HepG2 (cell line): ENCODE results near the gene NGF. TPM values are rescaled to one million over a fixed set of nuclear protein-coding genes. Genes with fewer than 3 reads are reported as not detected.

Experiments
- ATAC-seq: fragments of 200-7000 bp; cut with Tn5 transposase; 3 replicates; pipeline ENCODE4 v1.9.1; 2020; ENCODE audit warnings: mild to moderate bottlenecking, moderate library complexity
- BruUV-seq: library from RNA; stranded (reverse); fragments of 400-500 nt; replicated peaks from 2 replicates; lab custom pipeline; 2021; lab: Mats Ljungman, UMichigan
- CTCF ChIA-PET: fragments of 300-600 bp; formaldehyde crosslinking; extraction: SDS; loops from one replicate; lab custom pipeline; 2021; ENCODE audit warnings: low total read pairs, inconsistent platforms, low intra/inter-chr PET ratio; lab: Yijun Ruan, JAX
- POLR2A ChIA-PET: fragments of 350-600 bp; sonication (Branson Sonifier 250); formaldehyde crosslinking; loops from one replicate; lab custom pipeline; 2020; ENCODE audit warnings: antibody characterized with exemption, inconsistent platforms; lab: Yijun Ruan, JAX
- DNase-seq: peaks from one replicate; pipeline ENCODE4 v3.0.0-alpha.2; 2015; ENCODE audit warnings: low spot score
- FAIRE-seq: peaks from 3 replicates; lab custom pipeline; 2011; peaks lifted over from hg19 to GRCh38; lab: Jason Lieb, UNC
- H2AFZ ChIP-seq: one replicate; pipeline ENCODE4 v1.6.1; 2011; ENCODE audit warnings: low read length, inconsistent platforms
- H3K27ac ChIP-seq: fragments of 300-600 bp; 3 replicates; pipeline ENCODE4 v1.8.0; 2011; ENCODE audit warnings: mixed run types, mild to moderate bottlenecking, mixed read lengths, low read length, inconsistent platforms; ENCODE audit not compliant: insufficient read depth; ENCODE audit errors: extremely low read length
- H3K27me3 ChIP-seq, 2 experiments: fragments of 200-600 bp in 1 of 2; 2 replicates in 1 of 2; 3 replicates in 1 of 2; pipeline versions ENCODE4 v1.6.0 to v1.8.0; 2011; ENCODE audit warnings: low read length in 2 of 2, mild to moderate bottlenecking in 2 of 2, moderate library complexity in 2 of 2, inconsistent platforms in 1 of 2; ENCODE audit not compliant: insufficient read depth in 2 of 2, control insufficient read depth in 1 of 2
- H3K36me3 ChIP-seq, 2 experiments: fragments of 200-600 bp in 1 of 2; replicated peaks in 1 of 2; 2 replicates in 1 of 2; 3 replicates in 1 of 2; pipeline versions ENCODE4 v1.5.1 to v1.8.0; 2011; ENCODE audit warnings: low read length in 2 of 2, inconsistent platforms in 1 of 2; ENCODE audit not compliant: insufficient read depth in 2 of 2, control insufficient read depth in 1 of 2
- H3K4me1 ChIP-seq: 2 replicates; pipeline ENCODE4 v1.5.1; 2012; ENCODE audit warnings: low read length, inconsistent platforms; ENCODE audit not compliant: insufficient read depth
- H3K4me2 ChIP-seq: 2 replicates; pipeline ENCODE4 v1.6.0; 2011; ENCODE audit warnings: low read depth, low read length, inconsistent platforms
- H3K4me3 ChIP-seq, 3 experiments: fragments of 200-600 bp in 1 of 3; sonication (generic), shearing (Covaris generic) in 1 of 3; replicated peaks in 1 of 3; 2 replicates each; pipeline ENCODE4 v1.5.1; 2011 to 2016; ENCODE audit warnings: low read length in 3 of 3, inconsistent platforms in 2 of 3, low read depth in 2 of 3, mild to moderate bottlenecking in 2 of 3, control low read depth in 1 of 3, mixed read lengths in 1 of 3; ENCODE audit not compliant: insufficient read depth in 1 of 3
- H3K79me2 ChIP-seq: one replicate; pipeline ENCODE4 v1.6.1; 2011; ENCODE audit warnings: low read length, inconsistent platforms; ENCODE audit not compliant: insufficient read depth
- H3K9ac ChIP-seq: 2 replicates; pipeline ENCODE4 v1.6.0; 2011; ENCODE audit warnings: mild to moderate bottlenecking, low read depth, low read length, inconsistent platforms; ENCODE audit not compliant: insufficient read depth
- H3K9me3 ChIP-seq: 2 replicates; pipeline ENCODE4 v1.5.1; 2012; ENCODE audit warnings: mild to moderate bottlenecking, low read length
- H4K20me1 ChIP-seq: 2 replicates; pipeline ENCODE4 v1.6.0; 2011; ENCODE audit warnings: inconsistent platforms, mild to moderate bottlenecking, low read length, moderate library complexity; ENCODE audit not compliant: insufficient read depth
- CBFB ChIP-seq: sonication (generic); formaldehyde crosslinking; IDR thresholded peaks from 2 replicates; pipeline ENCODE4 v1.4.0; 2020; ENCODE audit warnings: missing genetic modification reagents
- DZIP1 ChIP-seq: sonication (generic); formaldehyde crosslinking; IDR thresholded peaks from 2 replicates; pipeline ENCODE4 v1.5.0; 2020; ENCODE audit warnings: mild to moderate bottlenecking, missing genetic modification reagents
- E2F2 ChIP-seq: sonication (generic); formaldehyde crosslinking; IDR thresholded peaks from 2 replicates; pipeline ENCODE4 v1.4.0; 2020; ENCODE audit warnings: missing genetic modification reagents, borderline replicate concordance
- GTF3A ChIP-seq: sonication (generic); formaldehyde crosslinking; conservative IDR thresholded peaks from 2 replicates; pipeline ENCODE4 v1.4.0; 2020; ENCODE audit warnings: mild to moderate bottlenecking, missing genetic modification reagents
- IKZF1 ChIP-seq: fragments of 450-650 bp; IDR thresholded peaks from 2 replicates; pipeline ENCODE4 v1.7.1; 2016
- KDM1A ChIP-seq: IDR thresholded peaks from 2 replicates; pipeline ENCODE4 v1.6.1; 2016; ENCODE audit warnings: missing compliant biosample characterization
- NCOA2 ChIP-seq: sonication (generic); formaldehyde crosslinking; IDR thresholded peaks from 2 replicates; pipeline ENCODE4 v1.8.0; 2022; ENCODE audit warnings: inconsistent platforms
- POLR2A ChIP-seq, 2 experiments: IDR thresholded peaks; 2 replicates each; pipeline ENCODE4 v1.6.1; 2011; ENCODE audit warnings: low read depth in 2 of 2, low read length in 2 of 2, mild to moderate bottlenecking in 1 of 2, moderate library complexity in 1 of 2; ENCODE audit not compliant: insufficient read depth in 1 of 2
- POLR2AphosphoS5 ChIP-seq: IDR thresholded peaks from 2 replicates; pipeline ENCODE4 v1.6.1; 2012; ENCODE audit warnings: low read depth, low read length
- RBM39 ChIP-seq: fragments of 200-400 bp; formaldehyde crosslinking; IDR thresholded peaks from one replicate; pipeline ENCODE4 v1.6.1; 2018; ENCODE audit warnings: antibody characterized with exemption, mild to moderate bottlenecking, low read depth, low read length; ENCODE audit not compliant: poor library complexity, severe bottlenecking
- SALL1 ChIP-seq: sonication (generic); formaldehyde crosslinking; IDR thresholded peaks from 2 replicates; pipeline ENCODE4 v1.8.0; 2022; ENCODE audit warnings: mild to moderate bottlenecking, missing genetic modification reagents
- TFDP2 ChIP-seq: sonication (generic); formaldehyde crosslinking; IDR thresholded peaks from 2 replicates; pipeline ENCODE4 v1.4.0; 2020; ENCODE audit warnings: missing genetic modification reagents
- ZHX1 ChIP-seq: sonication (generic); formaldehyde crosslinking; IDR thresholded peaks from 2 replicates; pipeline ENCODE4 v1.8.1; 2022; ENCODE audit warnings: low read depth, mild to moderate bottlenecking, missing genetic modification reagents
- ZKSCAN1 ChIP-seq: fragments of 150-350 bp; IDR thresholded peaks from 2 replicates; pipeline ENCODE4 v1.6.1; 2014; ENCODE audit warnings: low read length
- ZNF232 ChIP-seq: sonication (generic); formaldehyde crosslinking; IDR thresholded peaks from 2 replicates; pipeline ENCODE4 v1.4.0; 2020; ENCODE audit warnings: missing genetic modification reagents, borderline replicate concordance
- ZNF263 ChIP-seq: sonication (generic); formaldehyde crosslinking; IDR thresholded peaks from 2 replicates; pipeline ENCODE4 v1.4.0; 2020; ENCODE audit warnings: missing genetic modification reagents
- ZNF317 ChIP-seq: sonication (generic); formaldehyde crosslinking; IDR thresholded peaks from 2 replicates; pipeline ENCODE4 v1.5.0; 2020; ENCODE audit warnings: mild to moderate bottlenecking, missing genetic modification reagents
- WGBS: methylation state at CpG from one replicate; pipeline ENCODE4 v1.1.6; 2017; ENCODE audit warnings: low lambda C conversion rate; 5-methylcytosine and 5-hydroxymethylcytosine counted together
- in situ Hi-C: cut with HindIII; loops from 2 replicates; pipeline ENCODE4 v1.10.0; 2017; ENCODE audit warnings: low pct_unique_long_range_greater_than_20kb; ENCODE audit not compliant: extremely low pct_ligation_motif_present
- intact Hi-C: fragments of 100-400 bp; cut with micrococcal nuclease; formaldehyde crosslinking; loops from one replicate; pipeline ENCODE4 v1.10.0; 2022; ENCODE audit not compliant: unreplicated experiment
- polyA plus RNA-seq, 8 experiments: library from polyadenylated mRNA; depleted of rRNA in 3 of 8; stranded (reverse) in 7 of 8; unstranded in 1 of 8; fragments of >200 nt; fragmentation: Illumina TruSeq in 4 of 8; extraction: Trizol in 4 of 8; gene quantifications; 2 replicates each; pipeline versions ENCODE4 v1.2.1 to v1.2.3, GENCODE V29; 2011 to 2016; ENCODE audit warnings: low read depth in 4 of 8, missing spikeins in 1 of 8, mixed read lengths in 1 of 8; ENCODE audit not compliant: insufficient read depth in 1 of 8
- total RNA-seq, 5 experiments: library from RNA; depleted of rRNA; stranded (reverse); fragments of >200 nt; fragmentation: Illumina TruSeq; extraction: Trizol; gene quantifications; 2 replicates each; pipeline ENCODE4 v1.2.3, GENCODE V29; 2016; ENCODE audit warnings: low read depth in 1 of 5

NGF gene
- total and polyA plus RNA-seq, 2 of the 13 experiments (the other 11 are each of a cell fraction or from before 2014, with no cell fraction given) = not detected

GRCh38 chr1:115261496-115261895, 76.6 kb downstream of the NGF start:
- H3K27ac ChIP-seq = no peak overlapping the region
- POLR2A ChIA-PET = no interaction called here
- TF ChIP-seq GTF3A (CRISPR knock-in tag) (no peak), POLR2A (IDR thresholded peaks at IDR 0.05; ENCODE audit: insufficient read depth in 1 of 2, low read depth in 2 of 2, low read length in 2 of 2) (no peak), TFDP2 (CRISPR knock-in tag) (no peak), SALL1 (CRISPR knock-in tag) (no peak), ZHX1 (no peak), DZIP1 (CRISPR knock-in tag) (no peak), E2F2 (CRISPR knock-in tag) (no peak), NCOA2 (CRISPR knock-in tag) (no peak), RBM39 (no peak), KDM1A (CRISPR knock-in tag) (no peak), CBFB (CRISPR knock-in tag) (no peak), ZNF263 (CRISPR knock-in tag) (no peak), IKZF1 (no peak), ZNF317 (CRISPR knock-in tag) (no peak), ZKSCAN1 (no peak), ZNF232 (CRISPR knock-in tag) (no peak), POLR2AphosphoS5 (no peak)
- TF ChIP-seq, all 625 proteins: peak for 0
- CTCF ChIA-PET = no interaction called here
- no TSS peak for BruUV-seq
- ATAC-seq (no peak), DNase-seq (no peak), FAIRE-seq (no peak)
- Histone ChIP-seq H3K9ac (no peak overlapping the region), H3K27me3 (no peaks in the 10 kb centered on the region), H3K4me1 (no peaks in the 10 kb centered on the region), H3K9me3 (peaks cover 25% of the 10 kb centered on the region), H4K20me1 (no peaks in the 10 kb centered on the region), H2AFZ (no peak overlapping the region), H3K36me3 (no peaks in the 10 kb centered on the region), H3K79me2 (no peaks in the 10 kb centered on the region), H3K4me3 (no peak overlapping the region), H3K4me2 (no peak overlapping the region)
- WGBS = 4% methylated on average over 1 of the region's 1 CpG
- in situ Hi-C loops (no loop called here), intact Hi-C loops (no loop called here)
